Measurements from ENCODE around the gene SERPINA6.

The SERPINA6 gene

GRCh38 chr14:94364037-94364436, 40.9 kb upstream of the SERPINA6 start:
- Mint-ChIP-seq H3K9me3 (no peaks in the 10 kb centered on the region), H3K4me1 (no peaks in the 10 kb centered on the region), H3K4me3 (no peak overlapping the region), H3K36me3 (ENCODE audit: low read depth) (no peaks in the 10 kb centered on the region), H3K27ac (no peak overlapping the region), H3K27me3 (ENCODE audit: low read depth) (peaks cover 8% of the 10 kb centered on the region)
- TF ChIP-seq CTCF (IDR thresholded peaks at IDR 0.05; ENCODE audit: unreplicated experiment in 3 of 3), result no peak

GRCh38 chr14:94363151-94363624, 40.1 kb upstream of the SERPINA6 start:
- no peak overlapping the region for H3K4me3 Mint-ChIP-seq
- no peak for TF ChIP-seq CTCF (IDR thresholded peaks at IDR 0.05; ENCODE audit: unreplicated experiment in 3 of 3)
- no peak overlapping the region for H3K27ac Mint-ChIP-seq
- no peaks in the 10 kb centered on the region for H3K4me1 Mint-ChIP-seq
- peaks cover 4% of the 10 kb centered on the region for H3K27me3 Mint-ChIP-seq (ENCODE audit: low read depth)
- H3K36me3 Mint-ChIP-seq (ENCODE audit: low read depth), result no peaks in the 10 kb centered on the region
- no peaks in the 10 kb centered on the region for H3K9me3 Mint-ChIP-seq

- Mint-ChIP-seq H3K4me3 (no peak overlapping the region), H3K27ac (no peak overlapping the region), H3K4me1 (no peaks in the 10 kb centered on the region), H3K9me3 (no peaks in the 10 kb centered on the region), H3K36me3 (ENCODE audit: low read depth) (no peaks in the 10 kb centered on the region), H3K27me3 (ENCODE audit: low read depth) (peaks cover 8% of the 10 kb centered on the region)
- TF ChIP-seq CTCF (IDR thresholded peaks at IDR 0.05; ENCODE audit: unreplicated experiment in 3 of 3), result no peak
Observed at GRCh38 chr14:94362614-94363133, 39.5 kb upstream of the SERPINA6 start.

- Mint-ChIP-seq H3K27me3 (ENCODE audit: low read depth) (peaks cover 10% of the 10 kb centered on the region), H3K27ac (no peak overlapping the region), H3K4me1 (no peaks in the 10 kb centered on the region), H3K9me3 (no peaks in the 10 kb centered on the region), H3K36me3 (ENCODE audit: low read depth) (no peaks in the 10 kb centered on the region), H3K4me3 (no peak overlapping the region)
- TF ChIP-seq CTCF (IDR thresholded peaks at IDR 0.05; ENCODE audit: unreplicated experiment in 3 of 3), result no peak
Observed at GRCh38 chr14:94361682-94362081, 38.5 kb upstream of the SERPINA6 start.

- H3K36me3 Mint-ChIP-seq (ENCODE audit: low read depth), result no peaks in the 10 kb centered on the region
- no peak overlapping the region for H3K27ac Mint-ChIP-seq
- H3K9me3 Mint-ChIP-seq, result no peaks in the 10 kb centered on the region
- TF ChIP-seq CTCF (IDR thresholded peaks at IDR 0.05; ENCODE audit: unreplicated experiment in 3 of 3), result no peak
- peaks cover 15% of the 10 kb centered on the region for H3K27me3 Mint-ChIP-seq (ENCODE audit: low read depth)
- no peak overlapping the region for H3K4me3 Mint-ChIP-seq
- H3K4me1 Mint-ChIP-seq, result no peaks in the 10 kb centered on the region
Observed at GRCh38 chr14:94360945-94361565, 37.9 kb upstream of the SERPINA6 start.

- no peaks in the 10 kb centered on the region for H3K36me3 Mint-ChIP-seq (ENCODE audit: low read depth)
- no peaks in the 10 kb centered on the region for H3K9me3 Mint-ChIP-seq
- peaks cover 24% of the 10 kb centered on the region for H3K27me3 Mint-ChIP-seq (ENCODE audit: low read depth)
- no peaks in the 10 kb centered on the region for H3K4me1 Mint-ChIP-seq
- no peak overlapping the region for H3K27ac Mint-ChIP-seq
- no peak overlapping the region for H3K4me3 Mint-ChIP-seq
- TF ChIP-seq CTCF (IDR thresholded peaks at IDR 0.05; ENCODE audit: unreplicated experiment in 3 of 3), result no peak
Observed at GRCh38 chr14:94357166-94357565, 34.0 kb upstream of the SERPINA6 start.
